H9 (cell line): Measurements from ENCODE around the gene INTS1. TPM values are rescaled to one million over a fixed set of nuclear protein-coding genes. Genes with fewer than 3 reads are reported as not detected.
A peak's percentile ranks its signal among the peaks of the same experiment; 100 is the strongest.

ENCODE experiments used
- DNase-seq: peaks from one replicate; pipeline ENCODE4 v3.0.0-alpha.2; 2017
- H2AFZ ChIP-seq: one replicate; pipeline ENCODE4 v1.6.1; 2013; ENCODE audit warnings: mild to moderate bottlenecking, low read length, control low read depth, moderate library complexity
- H2AK5ac ChIP-seq: 2 replicates; pipeline ENCODE4 v1.6.1; 2013; ENCODE audit warnings: low read length, control low read depth, mixed read lengths; ENCODE audit not compliant: insufficient read length
- H2BK120ac ChIP-seq: one replicate; pipeline ENCODE4 v1.6.1; 2013; ENCODE audit warnings: low read depth, mild to moderate bottlenecking, low read length, control low read depth, inconsistent platforms; ENCODE audit not compliant: poor library complexity, severe bottlenecking
- H2BK12ac ChIP-seq: 2 replicates; pipeline ENCODE4 v1.6.1; 2013; ENCODE audit warnings: low read length, control low read depth, mixed read lengths, low read depth; ENCODE audit not compliant: insufficient read length
- H2BK15ac ChIP-seq: 2 replicates; pipeline ENCODE4 v1.6.1; 2013; ENCODE audit warnings: low read depth, low read length, control low read depth
- H2BK20ac ChIP-seq: one replicate; pipeline ENCODE4 v1.6.1; 2013; ENCODE audit warnings: low read depth, mild to moderate bottlenecking, low read length, control low read depth, inconsistent platforms; ENCODE audit not compliant: poor library complexity, severe bottlenecking
- H2BK5ac ChIP-seq: 2 replicates; pipeline ENCODE4 v1.6.1; 2013; ENCODE audit warnings: low read length, control low read depth, mixed read lengths; ENCODE audit not compliant: insufficient read length
- H3K14ac ChIP-seq: 2 replicates; pipeline ENCODE4 v1.6.1; 2013; ENCODE audit warnings: low read length, control low read depth; ENCODE audit not compliant: insufficient read depth
- H3K18ac ChIP-seq: 2 replicates; pipeline ENCODE4 v1.6.1; 2013; ENCODE audit warnings: low read depth, mild to moderate bottlenecking, mixed read lengths, low read length, control low read depth; ENCODE audit not compliant: insufficient read length
- H3K23ac ChIP-seq: 2 replicates; pipeline ENCODE4 v1.6.1; 2013; ENCODE audit warnings: low read length, control low read depth, mixed read lengths, low read depth; ENCODE audit not compliant: insufficient read length
- H3K23me2 ChIP-seq: 2 replicates; pipeline ENCODE4 v1.6.1; 2013; ENCODE audit warnings: low read depth, mild to moderate bottlenecking, mixed read lengths, low read length, control low read depth; ENCODE audit not compliant: insufficient read length, poor library complexity, severe bottlenecking
- H3K27ac ChIP-seq: 2 replicates; pipeline ENCODE4 v1.5.1; 2013; ENCODE audit warnings: low read length, control low read depth, mixed read lengths, low read depth; ENCODE audit not compliant: insufficient read length
- H3K27me3 ChIP-seq: 2 replicates; pipeline ENCODE4 v1.6.1; 2013; ENCODE audit warnings: low read length, control low read depth, inconsistent platforms; ENCODE audit not compliant: insufficient read depth
- H3K4ac ChIP-seq: 2 replicates; pipeline ENCODE4 v1.6.1; 2013; ENCODE audit warnings: low read depth, mild to moderate bottlenecking, control low read depth, inconsistent platforms, low read length, moderate library complexity
- H3K4me1 ChIP-seq: 2 replicates; pipeline ENCODE4 v1.6.1; 2013; ENCODE audit warnings: low read length, control low read depth, inconsistent platforms; ENCODE audit not compliant: insufficient read depth
- H3K4me2 ChIP-seq: 2 replicates; pipeline ENCODE4 v1.6.1; 2013; ENCODE audit warnings: low read length, control low read depth, mixed read lengths; ENCODE audit not compliant: insufficient read length, insufficient read depth
- H3K56ac ChIP-seq: 2 replicates; pipeline ENCODE4 v1.6.1; 2013; ENCODE audit warnings: low read depth, mild to moderate bottlenecking, mixed read lengths, low read length, control low read depth; ENCODE audit not compliant: insufficient read length
- H3K79me1 ChIP-seq: 2 replicates; pipeline ENCODE4 v1.6.1; 2013; ENCODE audit warnings: low read depth, mild to moderate bottlenecking, moderate library complexity, low read length, control low read depth, inconsistent platforms; ENCODE audit not compliant: insufficient read depth, poor library complexity, severe bottlenecking
- H3K79me2 ChIP-seq: 2 replicates; pipeline ENCODE4 v1.6.1; 2013; ENCODE audit warnings: low read length, control low read depth, inconsistent platforms; ENCODE audit not compliant: insufficient read depth
- H3K9ac ChIP-seq: 2 replicates; pipeline ENCODE4 v1.6.1; 2013; ENCODE audit warnings: low read length, control low read depth, mixed read lengths; ENCODE audit not compliant: insufficient read length; ENCODE audit errors: extremely low read depth
- H3K9me3 ChIP-seq: one replicate; pipeline ENCODE4 v1.6.1; 2013; ENCODE audit warnings: low read depth, low read length, inconsistent platforms; ENCODE audit not compliant: control insufficient read depth
- H3T11ph ChIP-seq: one replicate; pipeline ENCODE4 v1.6.1; 2013; ENCODE audit warnings: mild to moderate bottlenecking, low read length, control low read depth, inconsistent platforms
- H4K20me1 ChIP-seq: one replicate; pipeline ENCODE4 v1.6.1; 2013; ENCODE audit not compliant: control insufficient read depth, insufficient read length, insufficient read depth
- H4K5ac ChIP-seq: 2 replicates; pipeline ENCODE4 v1.6.1; 2013; ENCODE audit warnings: low read depth, mild to moderate bottlenecking, mixed read lengths, low read length, control low read depth; ENCODE audit not compliant: insufficient read length
- H4K8ac ChIP-seq: replicated peaks from 2 replicates; pipeline ENCODE4 v1.6.1; 2013; ENCODE audit warnings: low read length, control low read depth, mixed read lengths, low read depth; ENCODE audit not compliant: insufficient read length
- H4K91ac ChIP-seq: 2 replicates; pipeline ENCODE4 v1.6.1; 2013; ENCODE audit warnings: low read depth, mild to moderate bottlenecking, moderate library complexity, mixed read lengths, low read length, control low read depth; ENCODE audit not compliant: insufficient read length
- H3K27ac Mint-ChIP-seq, 3 experiments: 2 replicates in 2 of 3; 3 replicates in 1 of 3; pipeline ENCODE4 v1.8.0; 2020 to 2021; ENCODE audit warnings: mixed read lengths in 3 of 3, mild to moderate bottlenecking in 1 of 3, moderate library complexity in 1 of 3
- H3K27me3 Mint-ChIP-seq: 2 replicates; pipeline ENCODE4 v1.8.0; 2021; ENCODE audit warnings: low read depth, mild to moderate bottlenecking, moderate library complexity, mixed read lengths
- H3K36me3 Mint-ChIP-seq, 3 experiments: 2 replicates in 2 of 3; 3 replicates in 1 of 3; pipeline ENCODE4 v1.8.0; 2020 to 2021; ENCODE audit warnings: low read depth in 3 of 3, mixed read lengths in 3 of 3; ENCODE audit not compliant: insufficient read depth in 1 of 3
- H3K4me1 Mint-ChIP-seq, 2 experiments: 2 replicates each; pipeline ENCODE4 v1.8.0; 2020; ENCODE audit warnings: mixed read lengths in 2 of 2
- H3K4me3 Mint-ChIP-seq, 2 experiments: 2 replicates in 1 of 2; 3 replicates in 1 of 2; pipeline ENCODE4 v1.8.0; 2020 to 2021; ENCODE audit warnings: mild to moderate bottlenecking in 2 of 2, mixed read lengths in 2 of 2, moderate library complexity in 1 of 2
- H3K9me3 Mint-ChIP-seq, 2 experiments: 2 replicates in 1 of 2; 3 replicates in 1 of 2; pipeline ENCODE4 v1.8.0; 2020; ENCODE audit warnings: mild to moderate bottlenecking in 2 of 2, mixed read lengths in 2 of 2, moderate library complexity in 1 of 2
- WGBS: extraction: QIAGEN DNeasy Blood & Tissue Kit; methylation state at CpG from one replicate; pipeline ENCODE4 v1.1.7; 2013; ENCODE audit warnings: missing lambda C conversion rate, low lambda C conversion rate, mixed read lengths; ENCODE audit not compliant: insufficient read length; ENCODE audit errors: extremely low coverage; 5-methylcytosine and 5-hydroxymethylcytosine counted together
- total RNA-seq: library from RNA; stranded (reverse); gene quantifications from 2 replicates; pipeline ENCODE4 v1.2.1, GENCODE V29; 2021
- TF ChIP-seq, protein P1 (sequence below): fragments of 200-600 bp; sonication (generic); conservative IDR thresholded peaks from 3 replicates; pipeline ENCODE4 v1.8.0; 2021; ENCODE audit warnings: antibody characterized with exemption, mild to moderate bottlenecking

INTS1 gene
- total RNA-seq, 1 experiment from 2014 or later: 133 TPM

DNA sequence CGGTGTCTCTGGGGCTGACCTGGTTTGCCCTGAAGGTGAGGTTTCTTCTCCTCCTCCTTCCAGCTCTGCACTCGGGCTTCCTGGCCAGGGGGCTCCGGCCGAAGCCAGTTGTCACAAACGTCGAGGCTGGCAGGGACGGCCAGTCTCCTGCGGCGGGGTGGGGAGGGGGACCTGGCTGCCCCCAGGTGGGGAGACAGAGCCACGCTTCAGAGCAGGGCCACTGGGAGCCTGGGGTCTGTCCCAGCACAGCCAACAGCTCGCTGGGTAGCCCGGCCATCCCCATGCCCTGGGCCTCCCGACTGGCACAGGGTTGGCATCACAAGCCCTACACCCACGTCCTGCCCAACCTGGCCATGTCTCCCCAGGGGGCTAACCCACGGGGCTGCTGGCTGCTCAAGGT is 65.4 kb downstream of the INTS1 start:
- Histone ChIP-seq H3K14ac (no peak overlapping the region), H3K4me1 (no peaks in the 10 kb centered on the region), H3K56ac (no peak overlapping the region), H3K4me2 (no peak overlapping the region), H2AK5ac (no peak overlapping the region), H4K20me1 (no peaks in the 10 kb centered on the region), H2AFZ (no peak overlapping the region), H3K4ac (no peak overlapping the region), H3K23ac (no peak overlapping the region), H2BK5ac (no peak overlapping the region), H3K9me3 (no peaks in the 10 kb centered on the region), H3K18ac (no peak overlapping the region), H3K27ac (no peak overlapping the region), H4K5ac (no peak overlapping the region), H2BK12ac (no peak overlapping the region), H4K8ac (peak overlapping the region; percentile 5), H2BK120ac (no peak overlapping the region), H2BK20ac (no peak overlapping the region), H4K91ac (no peak overlapping the region), H3K79me1 (no peaks in the 10 kb centered on the region), H3K27me3 (no peaks in the 10 kb centered on the region), H3T11ph (no peak overlapping the region), H3K23me2 (no peaks in the 10 kb centered on the region), H3K79me2 (no peaks in the 10 kb centered on the region), H2BK15ac (no peak overlapping the region), H3K9ac (no peak overlapping the region)
- no peaks in the 10 kb centered on the region for H3K27me3 Mint-ChIP-seq
- H3K4me1 Mint-ChIP-seq: peaks cover 3% of the 10 kb centered on the region in 2 experiments; a peak in 1 of 4 replicates
- no peak overlapping the region for H3K27ac Mint-ChIP-seq
- no peak overlapping the region for H3K4me3 Mint-ChIP-seq
- no peak for DNase-seq
- no peaks in the 10 kb centered on the region for H3K36me3 Mint-ChIP-seq
- H3K9me3 Mint-ChIP-seq: no peaks in the 10 kb centered on the region
- WGBS: no CpG with 5 or more reads among the region's 15 CpGs
- TF ChIP-seq, protein P1, sequence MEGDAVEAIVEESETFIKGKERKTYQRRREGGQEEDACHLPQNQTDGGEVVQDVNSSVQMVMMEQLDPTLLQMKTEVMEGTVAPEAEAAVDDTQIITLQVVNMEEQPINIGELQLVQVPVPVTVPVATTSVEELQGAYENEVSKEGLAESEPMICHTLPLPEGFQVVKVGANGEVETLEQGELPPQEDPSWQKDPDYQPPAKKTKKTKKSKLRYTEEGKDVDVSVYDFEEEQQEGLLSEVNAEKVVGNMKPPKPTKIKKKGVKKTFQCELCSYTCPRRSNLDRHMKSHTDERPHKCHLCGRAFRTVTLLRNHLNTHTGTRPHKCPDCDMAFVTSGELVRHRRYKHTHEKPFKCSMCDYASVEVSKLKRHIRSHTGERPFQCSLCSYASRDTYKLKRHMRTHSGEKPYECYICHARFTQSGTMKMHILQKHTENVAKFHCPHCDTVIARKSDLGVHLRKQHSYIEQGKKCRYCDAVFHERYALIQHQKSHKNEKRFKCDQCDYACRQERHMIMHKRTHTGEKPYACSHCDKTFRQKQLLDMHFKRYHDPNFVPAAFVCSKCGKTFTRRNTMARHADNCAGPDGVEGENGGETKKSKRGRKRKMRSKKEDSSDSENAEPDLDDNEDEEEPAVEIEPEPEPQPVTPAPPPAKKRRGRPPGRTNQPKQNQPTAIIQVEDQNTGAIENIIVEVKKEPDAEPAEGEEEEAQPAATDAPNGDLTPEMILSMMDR: no peak
